KMS-11 (cell line): ENCODE data around the gene EDIL3.

Experiments used
- H2AFZ ChIP-seq: fragments of 200-600 bp; sonication (generic); 2 replicates; pipeline ENCODE4 v1.6.1; 2016; ENCODE audit warnings: antibody characterized with exemption, mixed run types, low read depth
- H3K27ac ChIP-seq: fragments of 200-600 bp; sonication (generic); 2 replicates; pipeline ENCODE4 v1.6.1; 2016; ENCODE audit warnings: mild to moderate bottlenecking, mixed run types
- H3K27me3 ChIP-seq: fragments of 200-600 bp; sonication (generic); 2 replicates; pipeline ENCODE4 v1.6.1; 2017; ENCODE audit warnings: mild to moderate bottlenecking, low read depth, mixed run types, moderate library complexity; ENCODE audit not compliant: insufficient read depth
- H3K36me3 ChIP-seq: fragments of 200-600 bp; sonication (generic); 2 replicates; pipeline ENCODE4 v1.6.1; 2017; ENCODE audit warnings: mild to moderate bottlenecking, mixed run types; ENCODE audit not compliant: insufficient read depth
- H3K4me1 ChIP-seq: fragments of 200-600 bp; sonication (generic); 2 replicates; pipeline ENCODE4 v1.6.1; 2016; ENCODE audit warnings: mild to moderate bottlenecking, low read depth, mixed run types; ENCODE audit not compliant: poor library complexity, severe bottlenecking
- H3K4me2 ChIP-seq: fragments of 200-600 bp; sonication (generic); 2 replicates; pipeline ENCODE4 v1.7.0; 2016; ENCODE audit warnings: mild to moderate bottlenecking, mixed run types
- H3K4me3 ChIP-seq: fragments of 200-600 bp; sonication (generic); IDR thresholded peaks from 2 replicates; pipeline ENCODE4 v1.6.1; 2017; ENCODE audit warnings: low read depth, low read length, mixed read lengths; ENCODE audit not compliant: insufficient read depth
- H3K79me2 ChIP-seq: fragments of 200-600 bp; sonication (generic); 2 replicates; pipeline ENCODE4 v1.6.1; 2016; ENCODE audit warnings: low read depth, mixed run types; ENCODE audit not compliant: insufficient read depth
- H3K9ac ChIP-seq: fragments of 200-600 bp; sonication (generic); 2 replicates; pipeline ENCODE4 v1.6.1; 2016; ENCODE audit warnings: mild to moderate bottlenecking, mixed run types
- H4K20me1 ChIP-seq: fragments of 200-600 bp; sonication (generic); 2 replicates; pipeline ENCODE4 v1.6.1; 2016; ENCODE audit warnings: mild to moderate bottlenecking, mixed run types; ENCODE audit not compliant: insufficient read depth
- CTCF ChIP-seq: fragments of 200-600 bp; sonication (generic); conservative IDR thresholded peaks from 2 replicates; pipeline ENCODE4 v1.6.1; 2017; ENCODE audit warnings: low read depth, mild to moderate bottlenecking, antibody characterized with exemption, low read length, moderate library complexity, mixed read lengths

The EDIL3 gene

DNA sequence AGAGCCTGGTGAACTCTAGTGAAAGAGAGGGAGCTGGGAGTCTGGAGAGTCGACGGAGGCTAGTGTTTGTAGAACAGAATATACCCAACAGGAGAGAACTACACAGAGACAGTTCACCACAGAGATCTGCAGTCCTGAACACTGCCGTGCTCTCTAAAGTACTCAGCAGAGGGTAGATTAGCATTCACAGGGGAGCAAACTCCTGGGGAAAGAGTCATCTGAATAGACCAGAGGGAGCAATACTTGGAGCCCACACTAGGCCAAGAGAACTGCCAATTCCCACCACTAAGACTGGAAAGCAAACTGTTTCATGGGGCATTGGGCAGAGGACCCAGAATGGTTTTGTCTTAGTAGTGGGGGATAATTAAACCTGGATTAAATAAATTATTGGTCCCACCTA is 235.6 kb downstream of the EDIL3 start:
- Histone ChIP-seq H4K20me1 (no peaks in the 10 kb centered on the region), H3K9ac (no peak overlapping the region), H2AFZ (no peak overlapping the region), H3K27ac (no peak overlapping the region), H3K36me3 (no peaks in the 10 kb centered on the region), H3K27me3 (no peaks in the 10 kb centered on the region), H3K4me2 (no peak overlapping the region), H3K4me1 (no peaks in the 10 kb centered on the region), H3K4me3 (no peak overlapping the region), H3K79me2 (no peaks in the 10 kb centered on the region)
- TF ChIP-seq CTCF = no peak

DNA sequence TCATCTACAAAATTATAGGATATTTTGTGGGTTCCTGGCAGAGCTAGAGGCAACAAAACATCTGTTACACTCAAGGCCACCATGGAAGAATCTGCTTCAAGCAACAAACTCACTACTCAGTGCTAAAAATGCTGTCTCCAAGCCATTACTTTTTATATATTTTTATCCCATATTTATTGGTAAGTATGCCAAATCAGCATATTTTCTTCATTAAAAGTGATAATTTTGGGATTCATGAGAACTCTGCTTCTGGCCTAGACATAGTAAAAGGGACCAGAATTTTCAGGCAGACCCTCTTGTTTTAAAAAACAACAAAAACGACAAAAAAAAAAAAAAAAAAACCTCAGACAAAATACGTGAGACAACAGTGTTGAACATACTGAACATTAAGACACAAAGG is 236.0 kb downstream of the EDIL3 start:
- H3K4me3 ChIP-seq = no peak overlapping the region
- no peaks in the 10 kb centered on the region for H3K27me3 ChIP-seq
- H3K79me2 ChIP-seq = no peaks in the 10 kb centered on the region
- H3K9ac ChIP-seq = no peak overlapping the region
- no peaks in the 10 kb centered on the region for H3K4me1 ChIP-seq
- H3K27ac ChIP-seq = no peak overlapping the region
- no peaks in the 10 kb centered on the region for H3K36me3 ChIP-seq
- no peak overlapping the region for H3K4me2 ChIP-seq
- no peak overlapping the region for H2AFZ ChIP-seq
- H4K20me1 ChIP-seq = no peaks in the 10 kb centered on the region
- TF ChIP-seq CTCF = no peak

DNA sequence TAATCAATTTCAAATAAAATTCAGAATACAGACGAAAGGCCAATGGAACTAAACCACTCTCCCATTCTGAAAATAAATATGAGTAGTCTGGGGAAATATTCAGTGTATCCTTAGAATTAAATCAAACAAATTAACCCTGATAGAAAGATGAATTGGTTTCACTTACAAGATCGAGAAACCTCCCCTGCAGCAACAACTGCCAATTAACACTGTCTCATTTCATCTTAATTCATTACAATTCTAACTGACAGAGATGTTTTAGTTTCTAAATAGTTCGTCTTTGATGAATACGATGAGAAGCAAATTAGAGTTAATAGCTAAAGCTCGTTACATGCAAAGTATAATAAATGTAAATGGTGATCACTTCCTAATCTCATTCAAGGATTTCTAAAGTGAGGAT is 247.1 kb downstream of the EDIL3 start:
- no peak for TF ChIP-seq CTCF

GRCh38 chr5:84131372-84131771 is 253.3 kb downstream of the EDIL3 start:
- no peak for TF ChIP-seq CTCF
- Histone ChIP-seq H3K27me3 (no peaks in the 10 kb centered on the region), H2AFZ (no peak overlapping the region), H4K20me1 (no peaks in the 10 kb centered on the region), H3K79me2 (no peaks in the 10 kb centered on the region), H3K4me2 (no peak overlapping the region), H3K4me1 (no peaks in the 10 kb centered on the region), H3K4me3 (no peak overlapping the region), H3K9ac (no peak overlapping the region), H3K36me3 (no peaks in the 10 kb centered on the region), H3K27ac (no peak overlapping the region)

More for the DNA sequence above, 247.1 kb downstream of the EDIL3 start:
- Histone ChIP-seq H4K20me1 (no peaks in the 10 kb centered on the region), H3K9ac (no peak overlapping the region), H3K36me3 (no peaks in the 10 kb centered on the region), H3K4me3 (no peak overlapping the region), H3K79me2 (no peaks in the 10 kb centered on the region), H3K4me1 (no peaks in the 10 kb centered on the region), H2AFZ (no peak overlapping the region), H3K27me3 (no peaks in the 10 kb centered on the region), H3K27ac (no peak overlapping the region), H3K4me2 (no peak overlapping the region)
